Measurements from ENCODE around the gene RBMS1.

Gene RBMS1

DNA sequence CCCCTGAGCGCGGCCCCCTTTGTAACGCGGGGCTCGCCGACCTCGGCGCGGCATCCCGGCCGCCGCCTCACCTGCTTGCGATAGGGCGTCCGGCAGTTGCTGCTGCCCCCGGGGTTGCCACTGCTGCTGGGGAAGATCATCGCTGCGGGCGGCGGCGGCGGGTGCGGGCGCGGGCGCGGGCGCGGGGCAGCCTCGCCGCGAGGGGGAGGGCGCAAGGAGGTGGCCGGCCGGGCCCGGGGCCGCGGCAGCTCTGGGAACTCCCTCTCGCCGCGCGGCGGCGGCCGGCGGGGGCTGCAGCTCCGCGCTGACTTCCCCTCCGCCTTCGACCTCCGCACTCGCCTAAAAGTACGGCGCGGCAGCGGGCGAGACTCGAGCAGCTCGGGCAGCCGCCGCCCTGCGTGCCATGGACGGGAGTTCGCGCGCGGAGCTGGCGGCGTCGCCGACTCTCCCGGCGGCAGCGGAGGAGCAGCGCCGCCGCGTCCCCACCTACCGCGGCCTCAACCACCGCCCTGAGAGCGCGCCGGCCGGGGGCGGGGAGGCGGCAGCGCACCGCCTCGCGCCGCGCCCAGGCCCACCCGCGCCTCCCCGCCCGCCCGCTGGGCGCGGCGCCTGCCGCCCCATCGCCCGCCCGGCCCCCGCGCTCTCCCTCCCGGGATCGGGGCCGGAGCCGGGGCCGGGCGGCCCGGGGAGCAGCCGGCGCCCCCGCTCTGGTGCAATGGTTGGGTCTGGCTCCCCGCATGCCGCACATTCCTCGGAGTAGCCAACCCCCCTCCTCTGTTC, 86.0 kb downstream of the RBMS1 start:
- peak in 1 of 2 experiments; percentile 74 for DNase-seq

DNA sequence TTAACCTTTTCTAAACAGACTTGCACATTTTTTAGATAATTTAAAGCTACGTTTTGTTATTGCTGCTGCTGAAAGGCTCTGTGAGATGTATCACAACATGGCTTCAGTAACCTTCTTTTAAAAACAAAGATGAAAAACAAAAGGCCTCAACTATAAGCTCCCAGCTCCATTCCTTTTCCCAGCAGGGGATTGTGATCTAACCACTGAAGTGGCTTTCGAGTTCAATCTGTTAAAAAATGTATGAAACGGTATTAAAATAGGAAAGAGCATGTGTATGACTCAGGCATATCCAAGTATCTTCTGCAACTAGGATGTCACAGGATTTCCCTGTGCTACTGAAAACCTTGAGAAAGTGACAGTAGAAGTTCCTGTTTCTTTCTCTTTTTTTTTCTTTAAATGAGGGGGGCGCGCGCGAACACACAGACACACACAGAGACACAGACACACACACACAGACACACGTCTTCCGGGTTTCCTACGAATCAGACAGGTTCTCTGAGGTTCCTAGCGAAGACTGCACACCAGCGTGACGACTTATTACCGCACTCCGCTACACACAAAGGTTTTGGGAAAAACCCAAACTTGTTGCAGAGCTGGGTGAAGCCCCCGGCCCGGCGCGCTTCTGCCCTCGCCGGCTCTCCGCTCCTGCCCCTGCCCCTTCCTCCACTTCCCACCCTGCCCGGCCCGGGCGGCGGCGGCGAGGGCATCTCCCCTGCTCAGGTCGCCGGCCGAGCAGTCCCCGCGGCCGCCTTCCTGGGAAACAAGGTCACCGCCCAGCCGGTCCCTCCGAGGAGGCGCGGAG, 86.8 kb downstream of the RBMS1 start:
- peak in 1 of 2 experiments; percentile 63 for DNase-seq

GRCh38 chr2:160405077-160405867, 88.3 kb downstream of the RBMS1 start:
- DNase-seq, result no peak

DNA sequence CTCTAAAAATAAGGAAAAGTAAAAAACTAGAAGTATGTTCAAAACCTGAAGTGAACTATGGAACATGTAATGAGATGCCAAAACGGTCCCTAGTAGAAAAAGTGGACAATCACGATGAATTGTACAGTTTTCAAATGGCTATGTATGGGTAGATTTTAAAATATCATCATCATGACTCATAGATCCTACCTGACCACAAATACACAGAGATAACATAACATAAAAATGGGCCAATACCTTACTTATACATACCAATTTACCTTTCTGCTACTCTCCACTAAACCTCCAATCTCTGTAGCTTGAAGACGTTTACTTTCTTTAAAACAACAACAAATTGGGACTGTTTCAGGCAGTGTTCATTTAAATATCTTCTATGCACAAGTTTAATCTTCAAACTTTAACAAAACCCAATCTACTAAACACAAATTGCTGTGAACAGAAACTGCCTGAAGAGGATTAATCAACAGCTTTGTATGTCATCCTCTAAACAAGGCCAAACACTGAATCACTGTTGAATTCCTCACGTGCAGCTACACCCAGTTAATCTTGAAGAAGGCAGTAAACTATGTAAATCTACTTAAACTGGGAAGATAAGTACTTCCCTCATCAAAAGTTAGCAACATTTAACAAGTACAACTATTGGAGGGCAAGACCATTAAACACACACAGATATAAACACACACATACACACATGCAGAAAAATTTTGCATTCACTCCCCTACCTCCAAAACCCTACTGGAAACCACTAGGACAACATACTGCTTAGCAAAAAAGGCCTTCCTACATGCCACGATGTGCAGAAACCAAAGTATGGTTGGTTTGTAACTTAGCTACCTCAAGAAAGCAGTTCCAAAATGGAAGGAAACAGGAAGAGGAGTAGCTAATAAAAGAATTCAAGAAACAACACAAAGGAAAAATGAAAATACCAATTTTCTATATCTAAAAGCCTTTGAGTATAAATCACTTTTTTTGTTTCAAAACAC, 90.3 kb downstream of the RBMS1 start:
- no peak for DNase-seq

DNA sequence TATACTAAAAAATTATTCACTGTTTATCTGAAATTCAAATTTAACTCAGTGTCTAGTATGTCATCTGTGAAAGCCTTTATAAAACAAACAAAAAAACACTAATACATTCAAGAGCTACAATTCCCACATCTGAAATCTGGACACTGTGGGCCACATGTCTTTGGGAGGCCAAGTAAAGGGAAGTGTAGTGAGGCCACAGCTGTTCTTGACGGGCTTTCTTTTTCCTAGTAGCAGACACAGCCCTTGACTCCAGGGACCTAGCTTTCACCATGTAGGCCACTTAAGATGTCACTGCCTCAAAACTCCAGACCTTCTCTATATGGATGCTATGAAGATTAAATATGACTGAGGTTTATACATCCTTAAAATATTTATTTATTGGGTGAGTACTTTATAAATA, 91.1 kb downstream of the RBMS1 start:
- no peak for DNase-seq

DNA sequence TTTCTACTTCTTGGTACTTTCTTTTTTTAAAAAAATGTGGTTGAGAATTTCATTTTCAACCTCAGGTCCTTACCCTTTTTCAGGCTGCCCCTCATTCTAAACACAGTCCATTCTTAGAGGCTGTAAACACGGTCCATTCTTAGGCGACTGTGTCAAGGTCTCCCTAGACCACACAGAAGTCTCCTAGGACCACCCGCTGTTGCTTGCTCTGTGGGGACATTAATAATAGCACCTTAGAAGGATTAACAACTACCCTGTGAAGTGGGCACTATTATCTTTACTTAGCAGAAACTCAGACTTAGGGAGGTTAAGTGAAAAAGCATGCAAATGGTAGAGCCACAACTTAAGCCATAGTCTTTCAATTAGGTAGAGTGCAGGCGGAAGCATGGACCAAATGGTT, 91.7 kb downstream of the RBMS1 start:
- DNase-seq, result no peak

GRCh38 chr2:160399880-160400279, 93.7 kb downstream of the RBMS1 start:
- no peak for DNase-seq

GRCh38 chr2:160397530-160397865, 96.1 kb downstream of the RBMS1 start:
- no peak for DNase-seq

DNA sequence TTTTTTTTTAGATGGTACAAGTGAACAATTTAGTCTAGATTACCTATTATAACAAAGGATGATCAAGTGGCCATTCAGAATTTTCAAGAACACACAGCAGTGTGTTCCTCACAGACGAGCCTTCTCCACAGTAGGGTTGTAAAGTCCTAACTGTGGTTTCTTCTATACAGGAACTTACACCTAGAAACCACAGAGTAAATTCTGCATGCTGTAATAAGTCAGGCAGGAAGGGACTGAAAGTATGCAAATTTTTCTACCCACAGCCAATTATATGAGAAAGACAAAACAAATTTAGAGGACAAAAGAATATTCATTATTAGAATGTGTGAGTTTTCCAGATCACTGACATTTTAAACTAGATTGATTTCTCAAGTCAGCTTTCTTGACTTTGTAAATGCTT, 99.5 kb downstream of the RBMS1 start:
- peak; percentile 73 to 84 for DNase-seq

GRCh38 chr2:160392201-160392600, 101.4 kb downstream of the RBMS1 start:
- DNase-seq, result no peak

DNA sequence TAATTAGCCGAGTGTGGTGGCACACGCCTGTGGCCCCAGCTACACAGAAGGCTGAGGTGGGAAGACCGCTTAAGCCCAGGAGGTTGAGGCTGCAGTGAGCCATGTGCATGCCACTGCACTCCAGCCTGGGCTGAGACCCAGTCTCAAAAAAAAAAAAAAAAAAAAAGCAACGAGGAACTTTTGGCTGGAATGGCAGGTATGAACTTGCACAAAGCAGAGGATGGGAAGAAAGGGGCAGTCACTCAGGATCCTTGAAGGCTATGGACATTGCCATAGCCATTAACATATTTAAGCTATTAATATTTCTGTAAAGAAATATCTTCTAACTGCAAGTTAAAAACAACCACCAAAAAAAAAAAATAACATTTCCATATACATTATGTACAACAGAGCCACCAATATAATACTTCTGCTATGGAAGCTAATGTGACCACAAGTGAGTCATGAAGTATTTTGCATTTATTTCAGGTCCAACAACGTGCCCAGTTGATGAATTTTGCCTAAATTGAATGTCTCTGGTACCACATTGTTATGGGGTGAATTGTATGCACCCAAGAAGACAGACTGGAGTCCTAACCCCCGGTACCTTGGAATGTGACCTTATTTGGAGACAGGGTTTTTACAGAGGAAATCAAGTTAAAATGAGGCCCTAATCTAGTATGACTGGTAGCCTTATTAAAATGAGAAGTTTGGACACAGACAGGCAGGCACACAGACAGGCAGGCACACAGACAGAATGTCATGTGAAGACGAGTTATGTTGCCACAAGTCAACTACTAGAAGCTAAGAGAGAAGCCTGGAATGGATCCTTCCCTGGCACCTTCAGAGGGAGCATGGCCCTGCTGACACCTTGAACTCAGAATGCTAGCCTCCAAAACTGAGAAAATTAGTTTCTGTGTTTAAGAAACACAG, 102.8 kb downstream of the RBMS1 start:
- DNase-seq, result no peak

DNA sequence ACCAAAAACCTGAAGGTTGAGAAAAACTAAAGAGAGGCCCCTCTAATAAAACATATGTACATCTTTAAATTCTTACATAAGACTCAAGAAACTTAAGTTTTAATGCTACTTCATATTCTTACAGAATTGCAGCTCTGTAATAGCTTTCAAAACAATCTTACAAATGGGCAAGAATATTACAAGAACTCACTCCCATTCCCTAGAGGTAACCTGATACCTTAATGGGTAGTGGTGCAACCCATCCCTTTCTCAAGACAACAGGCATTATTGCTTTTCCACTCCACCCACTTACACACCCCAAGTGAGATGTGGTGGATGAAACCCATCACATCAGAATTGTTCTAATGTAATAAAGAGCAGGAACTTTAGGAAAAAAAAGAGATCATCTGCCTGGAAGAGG, 103.7 kb downstream of the RBMS1 start:
- no peak for DNase-seq

GRCh38 chr2:160388464-160389263, 104.9 kb downstream of the RBMS1 start:
- no peak for DNase-seq

- no peak for DNase-seq
Measured at GRCh38 chr2:160387558-160388262, 105.9 kb downstream of the RBMS1 start.

GRCh38 chr2:160384791-160385190, 108.8 kb downstream of the RBMS1 start:
- DNase-seq, result no peak

DNA sequence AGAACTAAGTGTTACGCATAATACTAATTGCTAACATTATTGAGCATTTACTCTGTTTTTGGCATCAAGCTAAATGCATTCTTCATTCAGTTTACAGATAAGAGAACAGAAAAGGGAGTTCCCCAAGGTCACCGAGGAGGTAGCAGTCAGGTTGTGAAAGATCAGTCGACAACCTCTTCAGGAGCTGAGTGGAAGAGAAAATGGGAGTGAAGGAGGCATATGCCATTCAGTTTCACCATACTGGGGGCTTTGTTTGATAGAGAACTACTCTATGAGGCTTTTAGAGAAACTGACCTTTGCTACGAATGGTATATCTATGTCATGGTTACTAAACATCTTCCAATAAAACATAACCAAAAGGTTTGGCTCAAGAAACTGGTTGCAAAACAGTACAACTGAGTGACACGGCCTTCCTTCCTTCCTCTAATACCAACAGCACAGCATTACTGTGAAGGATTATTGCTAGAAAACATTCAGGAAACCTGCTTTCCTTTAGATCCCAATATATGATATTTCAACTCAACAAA, 112.1 kb downstream of the RBMS1 start:
- no peak for DNase-seq

DNA sequence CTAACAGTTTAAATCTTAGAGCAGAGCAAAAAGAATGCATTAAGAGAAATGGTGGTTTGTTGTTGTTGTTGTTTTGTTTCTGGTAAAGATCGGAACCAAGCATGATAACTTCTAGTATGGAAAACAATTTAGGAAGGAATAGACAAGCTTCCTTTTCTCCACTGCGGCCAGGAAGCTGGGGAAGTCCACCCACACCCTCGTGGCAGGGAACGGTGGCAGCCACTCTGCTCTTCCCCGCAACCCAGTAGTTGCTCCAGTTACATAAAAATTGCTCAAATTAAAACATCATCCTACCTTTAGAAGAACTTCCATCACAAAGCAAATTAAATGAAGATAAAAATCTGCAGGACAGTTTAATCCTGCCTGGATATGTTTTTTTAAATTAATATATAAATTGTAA, 113.0 kb downstream of the RBMS1 start:
- no peak for DNase-seq

GRCh38 chr2:160380000-160380570, 113.5 kb downstream of the RBMS1 start:
- DNase-seq, result no peak

DNA sequence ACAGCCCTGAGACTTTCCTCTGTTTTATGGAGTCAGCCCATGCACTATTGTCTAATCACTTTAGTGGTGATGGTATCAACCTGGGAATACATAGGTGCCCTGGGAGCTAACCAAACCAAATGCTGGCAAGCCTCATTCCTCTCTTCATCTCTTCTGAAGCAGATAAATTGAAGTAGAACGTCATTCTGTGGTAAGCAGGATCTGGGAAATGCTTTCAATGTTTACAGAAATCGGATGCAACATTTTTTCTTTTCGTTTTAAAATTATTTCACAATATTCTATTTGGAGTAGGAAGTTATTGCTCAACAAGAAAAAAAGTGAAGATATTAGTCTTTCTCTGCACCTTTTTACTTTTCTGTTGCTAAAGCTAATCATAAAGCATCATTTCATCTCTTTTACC, 114.2 kb downstream of the RBMS1 start:
- DNase-seq, result no peak
